ENCODE measurements around the gene PTGES.

PTGES gene

GRCh38 chr9:129714511-129715061 lies 38.3 kb downstream of the PTGES start:
- FAIRE-seq, result no peak

- no peak for FAIRE-seq
Observed at GRCh38 chr9:129713402-129713679, 39.5 kb downstream of the PTGES start.

GRCh38 chr9:129712634-129713401 lies 40.0 kb downstream of the PTGES start:
- no peak for FAIRE-seq

GRCh38 chr9:129710169-129710453 lies 42.7 kb downstream of the PTGES start:
- no peak for FAIRE-seq

GRCh38 chr9:129709438-129710168 lies 43.2 kb downstream of the PTGES start:
- FAIRE-seq, result no peak

GRCh38 chr9:129708793-129709192 lies 44.0 kb downstream of the PTGES start:
- FAIRE-seq, result no peak

GRCh38 chr9:129704807-129705206 lies 48.0 kb downstream of the PTGES start:
- no peak for FAIRE-seq

- no peak for FAIRE-seq
Observed at GRCh38 chr9:129703667-129704355, 49.0 kb downstream of the PTGES start.

- FAIRE-seq, result no peak
Observed at GRCh38 chr9:129702589-129703520, 50.0 kb downstream of the PTGES start.

GRCh38 chr9:129701549-129701948 lies 51.3 kb downstream of the PTGES start:
- FAIRE-seq, result no peak

GRCh38 chr9:129701054-129701453 lies 51.8 kb downstream of the PTGES start:
- FAIRE-seq, result no peak

- no peak for FAIRE-seq
Observed at GRCh38 chr9:129698254-129698757, 54.5 kb downstream of the PTGES start.

GRCh38 chr9:129697656-129698253 lies 55.1 kb downstream of the PTGES start:
- no peak for FAIRE-seq

- no peak for FAIRE-seq
Observed at GRCh38 chr9:129696944-129697655, 55.7 kb downstream of the PTGES start.

GRCh38 chr9:129695870-129696269 lies 57.0 kb downstream of the PTGES start:
- FAIRE-seq, result no peak

- no peak for FAIRE-seq
Observed at GRCh38 chr9:129694243-129694646, 58.6 kb downstream of the PTGES start.

GRCh38 chr9:129693741-129694140 lies 59.1 kb downstream of the PTGES start:
- no peak for FAIRE-seq

- no peak for FAIRE-seq
Observed at GRCh38 chr9:129692534-129692933, 60.3 kb downstream of the PTGES start.

All from TTC549 (cell line).